Uterus (tissue), 4 donors: ENCODE measurements around the gene CDH22. TPM values are rescaled to one million over a fixed set of nuclear protein-coding genes. Genes with fewer than 3 reads are reported as not detected.

Experiments
- DNase-seq, 2 donors: peaks; one replicate each; pipeline ENCODE4 v3.0.0-alpha.2; 2019 to 2020
- H3K27ac ChIP-seq, 2 donors: fragments of 200-600 bp; sonication (generic); 1 replicate in 1 of 2; 2 replicates in 1 of 2; pipeline ENCODE4 v1.5.1; 2016 to 2018
- H3K27me3 ChIP-seq, 2 donors: fragments of 200-600 bp; sonication (generic); one replicate each; pipeline ENCODE4 v1.5.1; 2018 to 2019; ENCODE audit warnings: control low read depth in 1 of 2
- H3K36me3 ChIP-seq, 2 donors: fragments of 200-600 bp; sonication (generic); one replicate each; pipeline ENCODE4 v1.5.1; 2019; ENCODE audit warnings: control low read depth in 1 of 2
- H3K4me1 ChIP-seq, 2 donors: fragments of 200-600 bp; sonication (generic); one replicate each; pipeline ENCODE4 v1.5.1; 2018 to 2019; ENCODE audit warnings: control low read depth in 1 of 2
- H3K4me3 ChIP-seq, 2 donors: fragments of 200-600 bp; sonication (generic); 1 replicate in 1 of 2; 2 replicates in 1 of 2; pipeline ENCODE4 v1.5.1; 2018 to 2019; ENCODE audit warnings: mild to moderate bottlenecking in 1 of 2
- H3K9me3 ChIP-seq, 2 donors: fragments of 200-600 bp; sonication (generic); one replicate each; pipeline ENCODE4 v1.5.1; 2019; ENCODE audit warnings: control low read depth in 1 of 2
- POLR2A ChIP-seq, 2 donors: fragments of 450-650 bp; IDR thresholded peaks; one replicate each; pipeline ENCODE4 v1.6.1; 2016; ENCODE audit warnings: antibody characterized with exemption in 2 of 2, mild to moderate bottlenecking in 1 of 2, moderate library complexity in 1 of 2
- intact Hi-C: fragments of 100-400 bp; cut with DNase I; formaldehyde crosslinking; loops from one replicate; pipeline ENCODE4 v1.15.1; 2023; ENCODE audit warnings: low total_unique reads
- total RNA-seq, 4 donors: library from RNA; depleted of rRNA in 3 of 4; stranded (reverse); fragments of >200 nt in 3 of 4; gene quantifications; one replicate each; pipeline versions ENCODE4 v1.1.0 to v1.2.4, GENCODE V29; 2014 to 2023
- TF ChIP-seq, protein P1 (sequence below), 4 experiments: fragments of 200-600 bp in 2 of 4; fragments of 450-650 bp in 2 of 4; sonication (generic) in 2 of 4; IDR thresholded peaks; one replicate each; pipeline ENCODE4 v1.5.1; 2016 to 2019; ENCODE audit warnings: antibody characterized with exemption in 4 of 4, mild to moderate bottlenecking in 2 of 4, moderate library complexity in 1 of 4
- donor health status: DM: yes; HTN: yes; CAD: no.

The CDH22 gene
- total RNA-seq, 4 donors from 2014 or later: 0.48 to 0.49 TPM; not detected in 2

DNA sequence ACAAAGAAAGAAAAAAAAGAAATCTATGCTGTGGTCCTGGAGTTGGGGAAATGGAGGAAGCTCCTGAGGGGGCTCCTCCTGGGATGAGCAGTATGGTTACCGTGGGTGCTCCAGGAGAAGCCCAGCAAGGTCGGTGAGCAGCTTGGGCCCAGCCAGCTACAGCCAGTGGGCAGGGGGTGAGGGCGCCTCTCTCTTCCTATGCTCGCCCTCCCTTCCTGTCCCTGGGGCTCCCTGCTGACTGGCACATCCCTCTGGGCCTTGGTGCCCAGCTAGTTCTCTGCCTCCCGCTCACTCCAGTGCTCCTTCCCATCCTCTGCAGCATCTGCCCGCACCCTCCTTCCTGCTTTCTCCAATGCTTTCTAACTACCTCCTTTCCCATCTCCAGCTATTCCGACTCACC lies 173.6 kb downstream of the CDH22 start:
- DNase-seq: no peak
- no peaks in the 10 kb centered on the region for H3K36me3 ChIP-seq
- H3K9me3 ChIP-seq: no peaks in the 10 kb centered on the region
- intact Hi-C loops: no loop called here
- no peaks in the 10 kb centered on the region for H3K4me1 ChIP-seq
- no peak for TF ChIP-seq POLR2A (IDR thresholded peaks at IDR 0.05)
- TF ChIP-seq, protein P1, sequence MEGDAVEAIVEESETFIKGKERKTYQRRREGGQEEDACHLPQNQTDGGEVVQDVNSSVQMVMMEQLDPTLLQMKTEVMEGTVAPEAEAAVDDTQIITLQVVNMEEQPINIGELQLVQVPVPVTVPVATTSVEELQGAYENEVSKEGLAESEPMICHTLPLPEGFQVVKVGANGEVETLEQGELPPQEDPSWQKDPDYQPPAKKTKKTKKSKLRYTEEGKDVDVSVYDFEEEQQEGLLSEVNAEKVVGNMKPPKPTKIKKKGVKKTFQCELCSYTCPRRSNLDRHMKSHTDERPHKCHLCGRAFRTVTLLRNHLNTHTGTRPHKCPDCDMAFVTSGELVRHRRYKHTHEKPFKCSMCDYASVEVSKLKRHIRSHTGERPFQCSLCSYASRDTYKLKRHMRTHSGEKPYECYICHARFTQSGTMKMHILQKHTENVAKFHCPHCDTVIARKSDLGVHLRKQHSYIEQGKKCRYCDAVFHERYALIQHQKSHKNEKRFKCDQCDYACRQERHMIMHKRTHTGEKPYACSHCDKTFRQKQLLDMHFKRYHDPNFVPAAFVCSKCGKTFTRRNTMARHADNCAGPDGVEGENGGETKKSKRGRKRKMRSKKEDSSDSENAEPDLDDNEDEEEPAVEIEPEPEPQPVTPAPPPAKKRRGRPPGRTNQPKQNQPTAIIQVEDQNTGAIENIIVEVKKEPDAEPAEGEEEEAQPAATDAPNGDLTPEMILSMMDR (IDR thresholded peaks at IDR 0.05): no peak
- H3K27me3 ChIP-seq: peaks cover 0 to 4% of the 10 kb centered on the region in 2 donors
- H3K27ac ChIP-seq: no peak overlapping the region
- H3K4me3 ChIP-seq: no peak overlapping the region

DNA sequence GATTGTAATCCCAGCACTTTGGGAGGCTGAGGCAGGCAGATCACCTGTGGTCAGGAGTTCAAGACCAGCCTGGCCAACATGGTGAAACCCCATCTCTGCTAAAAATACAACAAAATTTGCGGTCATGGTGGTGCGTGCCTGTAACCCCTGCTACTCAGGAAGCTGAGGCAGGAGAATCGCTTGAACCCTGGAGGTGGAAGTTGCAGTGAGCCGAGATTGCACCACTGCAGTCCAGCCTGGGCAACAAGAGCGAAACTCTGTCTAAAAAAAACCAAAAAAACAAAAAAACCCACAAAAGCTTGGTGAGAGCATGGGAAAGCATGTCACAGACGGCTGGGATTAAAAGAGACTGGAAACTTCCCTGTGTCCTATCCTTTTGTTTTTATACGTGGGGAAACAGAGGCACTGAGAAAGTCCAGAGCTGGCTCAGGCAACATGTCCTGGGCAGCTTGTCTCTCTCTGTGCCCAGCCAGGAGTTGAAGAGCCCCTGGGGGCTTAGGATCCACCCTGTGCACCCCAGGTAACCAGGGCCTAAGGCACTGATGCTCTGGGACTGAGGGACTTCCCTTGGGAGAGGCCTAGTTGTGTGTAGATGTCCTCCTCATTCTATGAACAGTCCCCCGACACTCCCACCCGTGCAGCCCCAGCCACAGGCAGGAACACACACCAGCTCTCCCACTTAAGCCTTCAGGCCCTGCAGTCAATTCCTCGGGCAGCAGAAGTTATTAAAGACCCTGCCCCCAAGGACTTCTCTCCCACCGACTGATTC lies 174.2 kb downstream of the CDH22 start:
- no peaks in the 10 kb centered on the region for H3K27me3 ChIP-seq

DNA sequence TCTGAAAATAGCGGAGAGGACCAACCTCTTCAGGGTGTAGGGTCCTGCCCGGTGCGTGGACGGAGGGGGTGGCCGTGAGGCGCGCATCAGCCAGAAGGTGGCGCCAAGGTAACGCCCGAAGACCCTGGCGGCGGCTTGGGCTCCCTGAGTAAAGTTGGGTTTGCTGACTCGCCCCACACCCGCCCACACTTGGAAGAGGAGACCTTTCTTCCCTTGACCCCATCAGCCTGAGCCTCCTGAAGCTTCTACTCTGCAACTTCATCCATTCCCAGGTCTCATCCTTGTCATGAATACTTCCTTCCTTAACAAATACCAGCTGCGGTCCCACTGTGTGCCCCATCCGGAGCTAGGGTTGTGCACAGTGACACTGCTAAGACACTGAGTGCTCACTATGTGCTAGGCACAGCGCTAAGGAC lies 175.6 kb downstream of the CDH22 start:
- intact Hi-C loops: no loop called here
- TF ChIP-seq POLR2A (IDR thresholded peaks at IDR 0.05): no peak
- TF ChIP-seq, protein P1 (IDR thresholded peaks at IDR 0.05): peak; percentile 66 to 81 (median 76)

More for the DNA sequence above, 174.2 kb downstream of the CDH22 start:
- Histone ChIP-seq H3K36me3 (no peaks in the 10 kb centered on the region), H3K27ac (no peak overlapping the region), H3K4me3 (no peak overlapping the region), H3K9me3 (no peaks in the 10 kb centered on the region), H3K4me1 (no peaks in the 10 kb centered on the region)
- TF ChIP-seq, protein P1 (IDR thresholded peaks at IDR 0.05): no peak
- no peak for TF ChIP-seq POLR2A (IDR thresholded peaks at IDR 0.05)
- intact Hi-C loops: no loop called here
- no peak for DNase-seq

DNA sequence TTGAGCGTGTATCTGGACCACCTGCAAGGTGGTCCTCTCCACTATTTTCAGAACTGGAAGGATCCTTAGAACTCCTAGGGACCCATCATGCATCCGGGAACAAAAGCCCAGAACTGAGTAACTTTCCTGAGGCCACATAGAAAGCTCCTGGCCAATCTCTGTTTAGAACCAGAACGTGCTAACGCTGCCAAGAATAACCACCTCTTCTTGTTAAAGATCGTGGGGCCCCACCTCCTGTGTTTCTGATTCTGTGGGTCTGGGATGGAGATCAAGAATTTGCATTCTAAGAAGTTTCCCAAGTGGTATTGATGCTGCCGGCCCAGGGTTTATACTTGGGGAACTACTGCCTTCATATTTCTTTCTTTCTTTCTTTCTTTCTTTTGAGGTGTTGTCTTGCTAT lies 176.9 kb downstream of the CDH22 start:
- no peaks in the 10 kb centered on the region for H3K36me3 ChIP-seq
- H3K4me3 ChIP-seq: no peak overlapping the region
- DNase-seq: no peak
- H3K27me3 ChIP-seq: no peaks in the 10 kb centered on the region
- intact Hi-C loops: no loop called here
- H3K4me1 ChIP-seq: no peaks in the 10 kb centered on the region
- no peak for TF ChIP-seq POLR2A (IDR thresholded peaks at IDR 0.05)
- TF ChIP-seq, protein P1 (IDR thresholded peaks at IDR 0.05): no peak
- H3K9me3 ChIP-seq: no peaks in the 10 kb centered on the region
- no peak overlapping the region for H3K27ac ChIP-seq

More for the DNA sequence above, 175.6 kb downstream of the CDH22 start:
- DNase-seq: peak; percentile 47 to 65
- Histone ChIP-seq H3K27ac (no peak overlapping the region), H3K4me1 (no peaks in the 10 kb centered on the region), H3K9me3 (no peaks in the 10 kb centered on the region), H3K36me3 (no peaks in the 10 kb centered on the region), H3K27me3 (no peaks in the 10 kb centered on the region), H3K4me3 (no peak overlapping the region)

DNA sequence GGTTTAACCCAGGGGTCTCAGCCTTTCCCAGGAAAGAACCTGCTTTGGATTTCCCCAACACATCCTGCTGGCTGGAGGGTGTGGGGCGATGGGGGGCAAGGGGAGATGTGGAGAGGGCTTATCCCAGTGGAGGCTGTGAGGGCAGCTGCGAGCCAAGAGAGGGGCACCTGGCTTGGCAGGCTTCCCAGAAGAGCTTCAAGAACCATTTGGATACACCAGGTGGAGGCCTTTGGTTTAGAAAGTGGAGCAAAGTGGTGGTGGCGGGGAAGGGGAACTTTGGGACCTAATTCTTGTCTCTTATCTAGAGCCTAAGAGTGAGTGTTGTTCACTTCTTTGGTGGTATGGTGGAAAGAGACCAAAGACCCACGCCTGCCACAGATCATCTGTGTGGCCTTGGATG lies 177.8 kb downstream of the CDH22 start:
- Histone ChIP-seq H3K36me3 (no peaks in the 10 kb centered on the region), H3K27ac (no peak overlapping the region), H3K9me3 (no peaks in the 10 kb centered on the region), H3K4me3 (no peak overlapping the region), H3K4me1 (no peaks in the 10 kb centered on the region), H3K27me3 (no peaks in the 10 kb centered on the region)
- intact Hi-C loops: no loop called here
- no peak for DNase-seq
- TF ChIP-seq POLR2A (IDR thresholded peaks at IDR 0.05): no peak
- TF ChIP-seq, protein P1 (IDR thresholded peaks at IDR 0.05): no peak
